NCI-H526 (cell line): Measurements from ENCODE around the gene LRRC61.
"Not testable (repeated sequence)": the region's sequence is repeated elsewhere in the genome, so short reads cannot be mapped to it uniquely, and the experiment has no call there.

Experiments
- DNase-seq, 2 experiments: peaks; one replicate each; lab custom pipeline; 2025; lab: John Stamatoyannopoulos, UW

LRRC61 gene

GRCh38 chr7:150307904-150308303 is 15.3 kb upstream of the LRRC61 start:
- no peak for DNase-seq

DNA sequence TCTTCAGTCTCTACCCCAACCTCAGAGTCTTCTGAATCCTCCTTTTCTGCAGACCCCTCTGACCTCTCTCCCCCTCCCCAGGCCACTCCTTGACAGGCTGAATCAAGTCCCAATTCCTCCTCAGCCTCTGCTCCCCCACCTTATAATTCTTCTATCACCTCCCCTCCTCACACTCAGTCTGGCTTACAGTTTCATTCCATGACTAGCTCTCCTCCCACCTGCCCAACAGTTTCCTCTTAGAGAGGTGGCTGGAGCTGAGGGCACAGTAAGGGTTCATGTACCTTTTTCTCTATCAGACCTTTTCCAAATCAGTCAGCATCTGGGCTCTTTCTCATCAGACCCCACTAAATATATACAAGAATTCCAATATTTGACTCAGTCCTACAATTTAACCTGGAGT is 14.6 kb upstream of the LRRC61 start:
- DNase-seq = no peak

DNA sequence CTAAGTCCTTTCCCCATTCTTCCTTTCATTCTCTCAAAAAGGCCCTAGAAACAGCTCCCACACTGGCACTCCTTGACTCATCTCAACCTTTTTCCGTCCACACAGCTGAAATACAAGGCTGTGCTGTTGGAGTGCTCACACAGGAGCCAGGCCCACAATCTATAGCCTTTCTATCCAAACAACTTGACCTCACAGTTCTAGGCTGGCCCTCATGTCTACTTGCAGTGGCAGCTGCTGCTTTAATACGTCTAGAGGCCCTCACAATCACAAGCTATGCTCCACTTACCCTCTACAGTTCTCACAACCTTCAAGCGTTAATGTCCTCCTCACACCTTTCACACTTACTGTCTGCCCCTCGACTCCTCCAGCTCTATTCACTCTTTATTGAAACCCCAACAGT is 12.0 kb upstream of the LRRC61 start:
- no peak for DNase-seq

DNA sequence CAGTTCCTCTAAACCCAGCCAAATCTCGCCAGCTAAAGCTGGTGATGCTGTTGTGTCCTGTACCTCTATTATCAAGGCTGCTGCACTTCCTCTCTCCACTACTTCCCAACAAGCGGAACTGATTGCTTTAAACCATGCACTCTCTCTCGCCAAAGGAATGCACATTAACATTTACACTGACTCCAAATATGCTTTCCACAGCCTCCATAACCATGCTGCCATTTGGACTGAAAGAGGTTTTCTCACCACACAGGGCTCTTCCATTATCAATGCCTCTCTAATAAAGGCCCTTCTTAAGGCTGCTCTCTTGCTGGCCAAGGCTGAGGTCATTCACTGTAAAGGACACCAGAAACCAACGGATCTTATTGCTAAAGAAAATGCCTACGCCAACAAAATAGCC is 11.4 kb upstream of the LRRC61 start:
- DNase-seq = no peak

- DNase-seq = not testable (repeated sequence)
Observed at GRCh38 chr7:150312649-150313366, 10.3 kb upstream of the LRRC61 start.

GRCh38 chr7:150313367-150313809 is 9.8 kb upstream of the LRRC61 start:
- no peak for DNase-seq

GRCh38 chr7:150313870-150314269 is 9.3 kb upstream of the LRRC61 start:
- DNase-seq = no peak

DNA sequence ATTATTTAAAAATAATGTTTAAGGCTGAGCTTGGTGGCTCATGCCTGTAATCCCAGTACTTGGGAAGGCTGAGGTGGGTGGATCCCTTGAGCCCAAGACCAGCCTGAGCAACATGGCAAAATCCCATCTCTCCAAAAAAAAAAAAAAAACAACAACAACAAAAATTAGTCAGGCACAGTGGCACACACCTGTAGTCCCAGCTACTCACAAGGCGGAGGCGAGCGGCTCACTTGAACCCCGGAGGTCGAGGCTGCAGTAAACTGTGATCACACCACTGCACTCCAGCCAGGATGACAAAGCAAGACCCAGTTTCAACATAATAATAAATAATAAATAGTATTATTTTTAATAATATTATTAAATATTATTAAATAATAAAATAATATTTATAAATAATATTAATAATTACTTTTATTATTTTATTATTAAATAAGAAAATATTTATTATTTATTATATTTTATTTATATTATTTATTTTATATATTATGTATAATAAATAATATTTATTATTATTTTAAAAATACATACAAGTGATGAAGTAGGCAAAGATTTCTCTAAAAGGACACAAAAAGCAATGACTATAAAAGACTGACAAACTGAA is 8.4 kb upstream of the LRRC61 start:
- no peak for DNase-seq

- DNase-seq = not testable (repeated sequence)
Observed at GRCh38 chr7:150316987-150317386, 6.2 kb upstream of the LRRC61 start.

- DNase-seq = no peak
Observed at GRCh38 chr7:150317748-150318444, 5.3 kb upstream of the LRRC61 start.

DNA sequence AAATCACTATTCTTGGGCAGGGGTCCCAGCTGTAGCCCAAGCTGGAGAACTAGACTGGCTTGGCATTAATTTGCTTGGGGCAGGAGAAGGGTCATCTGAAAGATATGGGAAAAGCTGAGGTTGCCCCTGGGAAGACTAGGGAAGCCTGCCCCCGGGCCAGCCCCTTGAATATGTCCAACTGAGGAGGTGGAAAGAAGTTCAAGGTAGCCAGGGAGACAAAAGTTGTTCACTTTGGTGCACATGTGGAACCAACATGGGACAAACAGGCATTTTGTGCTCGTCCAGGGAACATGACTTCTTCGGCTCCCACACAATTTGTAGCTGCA is 1.4 kb upstream of the LRRC61 start:
- DNase-seq = no peak

- no peak for DNase-seq
Observed at GRCh38 chr7:150322114-150322832, 882 bp upstream of the LRRC61 start.

GRCh38 chr7:150323682-150324372 is 672 bp downstream of the LRRC61 start:
- DNase-seq = peak; percentile 62 to 71

DNA sequence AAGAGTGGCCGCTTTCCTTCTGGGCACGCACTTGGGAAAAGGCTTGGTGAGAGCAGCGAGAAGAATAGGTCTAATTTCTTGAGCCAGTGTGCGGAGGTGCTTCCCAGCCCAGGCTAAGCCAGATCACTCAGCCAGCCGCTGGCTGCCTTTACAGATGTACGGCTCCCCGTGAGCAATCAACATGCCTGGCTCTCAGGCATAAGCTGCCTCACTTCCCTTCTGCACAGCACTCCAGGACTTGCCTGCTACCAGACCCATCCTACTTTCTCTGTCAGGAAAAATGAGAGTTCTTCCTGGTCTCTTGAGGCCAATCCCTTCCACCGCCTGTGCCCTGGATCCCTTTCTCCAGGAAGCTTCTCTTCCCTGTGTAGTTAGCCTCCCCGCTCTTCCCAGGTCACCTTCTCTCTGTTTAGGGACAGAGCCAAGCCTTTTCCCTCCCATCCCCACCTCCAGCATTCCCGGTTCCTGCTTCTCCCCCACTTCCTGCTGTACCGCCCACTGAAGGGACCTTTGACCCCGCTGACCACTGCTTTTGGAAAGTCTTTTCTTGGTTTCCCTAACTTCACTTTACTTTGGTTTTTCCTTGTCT is 1.3 kb downstream of the LRRC61 start:
- peak; percentile 23 to 51 for DNase-seq

DNA sequence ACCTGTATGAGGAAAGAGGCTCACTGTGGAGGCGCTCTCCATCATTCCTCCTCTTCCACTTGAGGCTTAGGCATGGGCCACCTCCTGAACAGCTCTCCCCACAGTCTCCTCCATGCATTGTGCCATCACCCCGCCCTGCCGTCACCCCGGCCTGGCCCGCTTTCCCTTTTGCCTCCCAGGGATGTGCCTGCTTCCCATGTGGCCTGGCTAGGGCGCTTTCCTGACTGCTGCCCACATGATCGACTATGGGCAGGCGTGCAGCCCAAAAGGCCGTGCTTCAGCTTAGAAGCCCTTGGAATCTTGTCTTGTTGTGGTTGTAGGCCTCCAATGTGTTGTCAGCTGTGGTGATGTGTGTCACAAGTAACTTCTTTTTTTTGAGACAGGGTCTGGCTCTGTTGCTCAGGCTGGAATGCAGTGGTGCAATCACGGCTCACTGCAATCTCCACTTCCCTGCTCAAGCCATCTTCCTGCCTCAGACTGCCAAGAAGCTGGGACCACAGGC is 2.0 kb downstream of the LRRC61 start:
- no peak for DNase-seq

- no peak for DNase-seq
Observed at GRCh38 chr7:150325901-150326300, 2.7 kb downstream of the LRRC61 start.

- no peak for DNase-seq
Observed at GRCh38 chr7:150326657-150327268, 3.6 kb downstream of the LRRC61 start.

DNA sequence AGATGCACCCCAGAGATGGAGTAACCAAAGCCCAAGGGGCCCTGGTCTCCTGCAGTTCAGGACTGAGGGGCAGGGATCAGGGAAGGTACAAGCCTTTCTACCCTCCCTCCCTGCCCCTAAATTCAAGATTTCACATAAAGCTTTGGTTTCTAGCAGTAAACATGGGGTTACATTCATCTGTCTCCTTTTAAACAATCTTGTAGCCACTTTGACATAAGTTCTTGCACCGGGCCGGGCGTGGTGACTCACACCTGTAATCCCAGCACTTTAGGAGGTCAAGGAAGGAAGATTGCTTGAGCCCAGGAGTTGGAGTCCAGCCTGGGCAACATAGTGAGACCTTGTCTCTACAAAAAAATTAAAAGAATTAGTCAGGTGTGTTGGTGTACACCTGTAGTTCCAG is 4.2 kb downstream of the LRRC61 start:
- no peak for DNase-seq

- no peak for DNase-seq
Observed at GRCh38 chr7:150329331-150330120, 6.4 kb downstream of the LRRC61 start.

DNA sequence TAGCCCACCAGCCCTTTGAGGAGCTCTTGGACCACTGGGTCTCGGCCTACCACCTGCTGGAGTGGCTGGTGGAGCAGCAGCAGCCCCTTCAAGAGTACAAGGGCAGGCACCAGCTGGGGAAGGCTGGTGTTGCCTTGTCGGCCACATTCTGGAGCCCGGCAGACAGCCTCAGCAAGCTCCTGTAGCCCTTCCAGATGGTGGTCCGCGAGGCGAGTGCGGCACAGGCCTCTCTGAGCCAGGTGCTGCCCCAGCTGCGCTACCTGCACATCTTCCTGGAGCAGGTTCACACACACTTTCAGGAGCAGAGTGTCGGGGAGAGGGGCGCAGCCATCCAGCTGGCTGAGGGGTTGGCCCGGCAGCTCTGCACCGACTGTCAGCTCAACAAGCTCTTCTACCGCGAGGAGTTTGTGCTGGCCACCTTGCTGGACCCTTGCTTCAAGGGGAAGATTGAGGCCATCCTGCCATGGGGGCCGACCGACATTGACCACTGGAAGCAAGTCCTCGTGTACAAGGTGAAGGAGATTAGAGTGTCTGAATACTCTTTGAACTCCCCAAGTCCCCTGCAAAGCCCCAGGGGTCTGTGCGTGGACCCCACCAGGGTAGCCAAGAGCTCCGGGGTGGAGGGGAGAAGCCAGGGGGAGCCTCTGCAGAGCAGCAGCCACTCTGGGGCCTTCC is 7.2 kb downstream of the LRRC61 start:
- no peak for DNase-seq
